ENCODE data around the gene POU4F1. TPM values are rescaled to one million over a fixed set of nuclear protein-coding genes. Genes with fewer than 3 reads are reported as not detected.

POU4F1 gene
- total and polyA plus RNA-seq, 5 experiments from 2014 or later: not detected

DNA sequence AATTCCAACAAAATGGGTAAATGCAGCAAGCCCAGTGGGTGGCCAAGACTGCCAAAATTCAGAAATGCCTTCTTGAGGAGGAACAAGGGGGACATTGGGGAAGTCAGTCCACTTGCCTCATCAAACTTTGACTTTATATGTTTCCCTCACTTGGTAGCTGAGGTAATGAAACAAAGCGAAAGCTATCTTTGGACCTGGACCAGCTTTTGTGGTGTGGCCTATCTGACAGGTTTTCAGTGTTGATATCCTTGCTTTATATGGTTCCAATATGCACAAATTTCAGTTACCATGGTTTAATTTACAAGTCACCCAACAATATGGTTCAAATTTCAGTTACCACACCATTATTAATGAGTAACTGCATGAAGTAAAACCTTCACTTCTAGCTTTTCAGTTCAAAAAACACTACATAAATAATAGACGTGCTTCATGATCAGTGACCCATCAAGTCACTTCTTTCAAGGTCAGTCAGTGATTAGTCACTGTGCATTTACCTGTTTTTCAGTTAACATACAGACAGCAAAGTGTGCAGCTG is 17.7 kb upstream of the POU4F1 start:
- Mint-ChIP-seq H3K4me3 (no peak overlapping the region), H3K9me3 (no peaks in the 10 kb centered on the region), H3K27me3 (no peaks in the 10 kb centered on the region), H3K4me1 (peaks cover 0 to 14% (median 4%) of the 10 kb centered on the region in 4 donors), H3K36me3 (peaks cover 21 to 86% (median 75%) of the 10 kb centered on the region in 3 donors), H3K27ac (no peak overlapping the region)
- POLR2A ChIA-PET: no interaction called here
- ATAC-seq (no peak), DNase-seq (no peak)

DNA sequence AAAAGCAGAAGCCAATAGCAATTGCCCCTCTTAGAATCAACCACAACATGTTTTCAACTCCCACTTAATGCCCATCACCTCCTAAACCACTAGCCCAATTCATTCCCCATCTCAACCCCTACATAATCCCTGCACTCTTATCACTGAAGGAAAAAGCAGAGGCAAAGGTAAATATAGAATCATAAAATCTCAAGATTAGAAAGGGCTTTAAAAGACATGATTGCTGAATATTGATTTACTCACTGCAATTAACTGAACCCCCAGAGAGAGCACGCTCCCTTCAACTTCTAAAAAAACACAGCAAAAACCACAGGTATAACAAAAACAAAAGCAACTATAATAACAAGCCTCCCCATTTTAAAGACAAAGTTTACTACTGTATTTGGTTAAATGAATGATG is 15.1 kb upstream of the POU4F1 start:
- H3K4me3 Mint-ChIP-seq: no peak overlapping the region
- peaks cover 34 to 84% (median 84%) of the 10 kb centered on the region in 3 donors for H3K36me3 Mint-ChIP-seq
- H3K27me3 Mint-ChIP-seq: no peaks in the 10 kb centered on the region
- H3K27ac Mint-ChIP-seq: no peak overlapping the region
- POLR2A ChIA-PET: no interaction called here
- H3K9me3 Mint-ChIP-seq: peaks cover 0 to 8% (median 0%) of the 10 kb centered on the region in 9 donors
- H3K4me1 Mint-ChIP-seq: peaks cover 0 to 1% (median 0%) of the 10 kb centered on the region in 4 donors
- ATAC-seq (no peak), DNase-seq (no peak)

DNA sequence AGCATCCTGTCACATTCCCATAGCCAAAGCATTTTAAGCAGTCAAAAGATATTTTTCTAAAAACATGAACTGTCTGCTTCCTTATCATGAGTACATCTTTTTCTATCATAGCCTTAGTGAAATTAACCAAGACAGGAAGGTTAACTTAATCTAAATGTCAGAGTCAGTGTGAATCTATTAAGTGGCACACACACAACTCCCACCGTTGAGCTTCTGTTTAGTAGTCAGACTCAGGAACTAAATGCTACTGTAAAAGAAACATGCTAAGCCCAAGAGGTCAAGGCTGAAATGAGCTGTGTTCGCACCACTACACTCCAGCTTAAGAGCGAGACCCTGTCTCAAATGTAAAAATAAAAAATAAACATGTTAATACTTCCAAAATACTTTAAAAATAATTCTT is 7.7 kb upstream of the POU4F1 start:
- H3K27ac Mint-ChIP-seq: no peak overlapping the region
- peaks cover 29 to 51% (median 43%) of the 10 kb centered on the region in 5 donors for H3K27me3 Mint-ChIP-seq
- POLR2A ChIA-PET: no interaction called here
- DNase-seq (no peak), ATAC-seq (no peak)
- H3K36me3 Mint-ChIP-seq: peaks cover 19 to 24% (median 24%) of the 10 kb centered on the region in 3 donors
- H3K4me1 Mint-ChIP-seq: peaks cover 12 to 42% (median 35%) of the 10 kb centered on the region in 4 donors
- H3K9me3 Mint-ChIP-seq: peaks cover 0 to 10% (median 4%) of the 10 kb centered on the region in 9 donors
- no peak overlapping the region for H3K4me3 Mint-ChIP-seq

DNA sequence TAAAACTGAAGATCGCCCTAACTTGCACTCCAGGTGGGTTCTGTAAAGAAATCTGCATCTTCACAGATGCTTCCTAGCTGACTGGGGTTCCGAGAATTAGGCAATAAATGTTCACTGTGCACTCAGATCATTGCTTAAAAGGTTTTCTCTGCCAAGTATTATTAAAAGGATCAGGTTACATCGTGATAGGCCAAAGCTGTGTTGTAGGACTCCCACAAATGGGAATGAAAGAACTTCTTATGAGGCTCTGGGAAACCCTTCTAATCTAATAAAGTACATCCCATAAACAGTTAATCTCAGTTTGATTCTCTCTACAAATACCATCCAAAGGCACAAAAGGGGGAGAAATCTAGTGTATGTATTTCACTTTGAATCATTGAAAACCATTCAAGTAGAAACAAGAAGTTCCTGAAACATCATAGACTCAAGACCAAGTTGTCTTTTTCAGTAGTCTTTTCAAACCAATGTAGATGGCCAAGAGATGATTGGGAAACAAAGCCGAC is 7.1 kb upstream of the POU4F1 start:
- H3K4me1 Mint-ChIP-seq: peaks cover 12 to 47% (median 35%) of the 10 kb centered on the region in 4 donors
- no peak for ATAC-seq
- no peak for DNase-seq
- H3K4me3 Mint-ChIP-seq: peak overlapping the region in 5 of 10 donors; percentile 8 to 78 (median 50)
- H3K27me3 Mint-ChIP-seq: peaks cover 32 to 57% (median 49%) of the 10 kb centered on the region in 5 donors
- H3K36me3 Mint-ChIP-seq: peaks cover 13 to 18% (median 18%) of the 10 kb centered on the region in 3 donors
- peaks cover 0 to 12% (median 4%) of the 10 kb centered on the region in 9 donors for H3K9me3 Mint-ChIP-seq
- POLR2A ChIA-PET: no interaction called here
- no peak overlapping the region for H3K27ac Mint-ChIP-seq

DNA sequence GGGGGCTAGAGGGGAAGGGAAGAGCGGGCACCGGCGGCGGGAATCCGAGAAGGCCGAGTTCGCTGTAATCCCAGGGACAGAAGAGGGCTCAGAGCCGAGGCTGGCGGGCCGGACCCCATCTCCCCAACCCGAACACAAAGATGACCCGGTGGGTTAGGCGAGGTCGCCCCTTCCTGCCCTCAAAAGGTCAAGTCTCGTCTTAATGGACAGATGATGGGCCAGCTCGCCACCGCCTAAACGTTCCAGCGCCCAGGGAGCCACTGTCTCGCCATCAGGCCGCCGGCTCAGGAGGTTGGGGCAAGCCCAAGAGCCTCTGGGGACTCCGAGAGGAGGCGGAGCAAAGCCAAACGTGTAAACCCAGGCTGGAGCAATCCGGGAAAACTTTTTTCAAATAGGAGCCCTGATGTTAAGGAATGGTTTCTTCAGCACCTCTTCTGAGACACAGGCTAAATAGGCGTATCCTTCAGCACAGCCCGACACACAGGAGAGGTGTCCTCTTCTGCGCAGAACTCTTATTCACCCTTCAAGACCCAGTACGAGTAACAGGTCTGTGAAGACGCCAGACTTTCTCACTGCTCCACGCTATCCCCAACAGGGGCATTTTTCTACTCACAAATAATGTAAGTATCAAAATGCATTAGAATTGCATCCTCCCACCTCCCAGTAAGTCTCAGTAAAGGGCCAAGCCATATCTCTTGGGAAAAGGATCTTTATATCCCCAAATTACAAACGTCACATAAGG is 6.3 kb upstream of the POU4F1 start:
- DNase-seq: no peak
- no peak overlapping the region for H3K27ac Mint-ChIP-seq
- peaks cover 10 to 11% (median 10%) of the 10 kb centered on the region in 3 donors for H3K36me3 Mint-ChIP-seq
- peak overlapping the region; percentile 50 to 81 (median 77) for H3K4me3 Mint-ChIP-seq
- no peak for ATAC-seq
- H3K9me3 Mint-ChIP-seq: peaks cover 0 to 12% (median 3%) of the 10 kb centered on the region in 9 donors
- peaks cover 12 to 47% (median 35%) of the 10 kb centered on the region in 4 donors for H3K4me1 Mint-ChIP-seq
- peaks cover 38 to 65% (median 56%) of the 10 kb centered on the region in 5 donors for H3K27me3 Mint-ChIP-seq
- POLR2A ChIA-PET: no interaction called here

DNA sequence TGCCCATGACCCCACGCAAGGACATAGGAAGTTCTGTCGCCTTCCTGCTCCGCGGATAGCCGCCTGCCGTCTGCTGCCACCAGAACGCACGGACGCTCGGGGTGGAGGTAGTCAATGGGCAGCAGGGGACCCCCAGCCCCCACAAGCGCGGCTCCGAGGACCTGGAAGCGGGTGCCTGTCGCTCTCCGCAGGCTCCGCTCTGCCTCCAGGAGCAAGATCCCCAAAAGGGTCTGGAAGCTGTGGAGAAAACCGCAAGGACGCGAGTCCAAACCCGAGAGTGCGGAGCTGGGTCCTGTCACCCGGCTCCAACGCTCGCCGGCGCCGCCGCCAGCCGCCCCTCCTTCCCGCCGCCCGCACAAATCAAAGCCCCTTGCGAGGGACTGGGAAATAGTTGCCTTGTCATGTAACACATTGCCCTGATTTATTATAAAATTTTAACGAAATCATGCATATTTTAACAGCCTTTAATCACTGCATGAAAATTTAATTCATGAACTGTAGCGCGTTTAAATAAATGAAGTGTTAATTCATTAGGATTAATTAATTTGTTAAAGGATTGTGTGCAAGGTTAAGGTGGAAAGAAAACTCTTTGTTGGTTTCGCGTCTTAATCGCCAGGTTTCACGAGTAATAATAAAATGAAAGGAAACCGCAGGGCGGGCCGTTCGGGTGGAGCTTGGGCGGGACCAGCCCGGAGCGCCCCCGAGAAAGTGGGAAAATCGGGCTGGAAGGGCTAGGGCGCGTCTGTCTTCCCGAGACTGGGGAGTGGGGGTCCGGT is 5.5 kb upstream of the POU4F1 start:
- H3K9me3 Mint-ChIP-seq: peaks cover 0 to 10% (median 0%) of the 10 kb centered on the region in 9 donors
- POLR2A ChIA-PET: no interaction called here
- H3K36me3 Mint-ChIP-seq: peaks cover 4 to 8% (median 4%) of the 10 kb centered on the region in 3 donors
- peak overlapping the region in 1 of 10 donors; percentile 29 for H3K27ac Mint-ChIP-seq
- H3K4me3 Mint-ChIP-seq: peak overlapping the region; percentile 60 to 82 (median 77)
- peak in 1 of 2 donors; percentile 13 for ATAC-seq
- peaks cover 45 to 72% (median 62%) of the 10 kb centered on the region in 5 donors for H3K27me3 Mint-ChIP-seq
- no peak for DNase-seq
- peaks cover 15 to 53% (median 40%) of the 10 kb centered on the region in 4 donors for H3K4me1 Mint-ChIP-seq

DNA sequence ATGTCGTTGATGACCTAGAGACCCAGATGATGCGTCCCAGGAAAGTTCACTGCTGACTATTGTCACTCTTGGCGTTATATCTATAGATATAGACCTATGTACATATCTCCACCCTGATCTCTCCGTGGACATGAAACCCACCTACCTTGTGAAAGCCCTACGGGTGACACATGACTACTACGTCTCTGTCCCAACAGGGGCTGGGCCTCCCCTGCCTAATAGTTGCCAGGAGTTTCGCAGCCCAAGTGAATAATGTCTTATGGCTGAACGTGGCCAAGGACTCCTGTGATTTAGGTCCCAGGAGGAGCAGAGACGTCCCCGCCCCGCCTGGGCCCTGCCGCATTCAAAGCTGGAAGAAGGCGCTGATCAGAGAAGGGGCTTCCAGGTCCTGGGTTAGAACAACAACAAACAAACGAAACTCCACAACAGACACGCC is 4.9 kb upstream of the POU4F1 start:
- Mint-ChIP-seq H3K4me3 (peak overlapping the region; percentile 40 to 82 (median 76)), H3K27ac (peak overlapping the region in 1 of 10 donors; percentile 4), H3K9me3 (peaks cover 0 to 10% (median 0%) of the 10 kb centered on the region in 9 donors), H3K36me3 (peaks cover 4 to 9% (median 6%) of the 10 kb centered on the region in 3 donors), H3K4me1 (peaks cover 19 to 59% (median 43%) of the 10 kb centered on the region in 4 donors), H3K27me3 (peaks cover 46 to 78% (median 68%) of the 10 kb centered on the region in 5 donors)
- ATAC-seq (no peak), DNase-seq (no peak)
- POLR2A ChIA-PET: no interaction called here

DNA sequence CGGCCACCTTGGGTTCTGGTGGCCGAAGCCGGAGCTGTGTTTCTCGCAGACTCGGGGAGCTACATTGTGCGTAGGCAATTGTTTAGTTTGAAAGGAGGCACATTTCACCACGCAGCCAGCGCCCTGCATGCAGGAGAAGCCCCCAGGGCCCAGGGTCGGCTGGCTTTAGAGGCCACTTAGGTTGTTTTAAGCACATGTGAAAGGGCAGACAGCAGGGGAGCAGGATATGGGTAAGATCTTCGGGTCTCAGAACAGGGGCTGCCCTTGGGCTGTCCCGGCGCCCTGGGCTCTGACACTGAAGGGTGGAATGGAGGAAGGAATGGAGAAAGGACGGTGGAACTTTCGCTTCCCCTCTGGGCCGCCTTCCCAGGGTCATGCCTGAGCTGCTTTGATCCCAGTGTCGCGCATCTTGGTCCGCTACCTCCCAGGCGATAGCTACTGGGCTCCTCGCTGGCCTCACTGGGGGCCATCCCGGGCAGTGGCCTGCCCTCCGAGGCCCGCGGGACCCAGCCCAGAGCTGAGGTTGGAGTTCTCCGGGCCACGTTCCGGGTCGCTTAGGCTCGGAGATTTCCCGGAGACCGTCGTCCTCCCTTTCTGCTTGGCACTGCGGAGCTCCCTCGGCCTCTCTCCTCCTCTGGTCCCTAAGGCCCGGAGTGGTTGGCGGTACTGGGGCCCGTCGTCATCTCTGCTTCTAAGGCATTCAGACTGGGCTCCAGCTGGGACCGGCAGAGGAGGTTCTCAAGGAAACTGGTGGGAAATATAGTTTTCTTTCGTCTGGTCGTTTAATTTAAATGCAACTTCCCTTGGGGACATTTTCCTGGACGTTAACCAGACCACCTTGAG is 4.3 kb upstream of the POU4F1 start:
- ATAC-seq: no peak
- peak in 1 of 10 donors; percentile 9 for DNase-seq
- H3K4me3 Mint-ChIP-seq: peak overlapping the region in 9 of 10 donors; percentile 58 to 82 (median 77)
- peaks cover 4 to 9% (median 8%) of the 10 kb centered on the region in 3 donors for H3K36me3 Mint-ChIP-seq
- POLR2A ChIA-PET: no interaction called here
- peaks cover 48 to 85% (median 71%) of the 10 kb centered on the region in 5 donors for H3K27me3 Mint-ChIP-seq
- H3K9me3 Mint-ChIP-seq: peaks cover 0 to 10% (median 0%) of the 10 kb centered on the region in 9 donors
- peaks cover 21 to 63% (median 46%) of the 10 kb centered on the region in 4 donors for H3K4me1 Mint-ChIP-seq
- H3K27ac Mint-ChIP-seq: no peak overlapping the region

DNA sequence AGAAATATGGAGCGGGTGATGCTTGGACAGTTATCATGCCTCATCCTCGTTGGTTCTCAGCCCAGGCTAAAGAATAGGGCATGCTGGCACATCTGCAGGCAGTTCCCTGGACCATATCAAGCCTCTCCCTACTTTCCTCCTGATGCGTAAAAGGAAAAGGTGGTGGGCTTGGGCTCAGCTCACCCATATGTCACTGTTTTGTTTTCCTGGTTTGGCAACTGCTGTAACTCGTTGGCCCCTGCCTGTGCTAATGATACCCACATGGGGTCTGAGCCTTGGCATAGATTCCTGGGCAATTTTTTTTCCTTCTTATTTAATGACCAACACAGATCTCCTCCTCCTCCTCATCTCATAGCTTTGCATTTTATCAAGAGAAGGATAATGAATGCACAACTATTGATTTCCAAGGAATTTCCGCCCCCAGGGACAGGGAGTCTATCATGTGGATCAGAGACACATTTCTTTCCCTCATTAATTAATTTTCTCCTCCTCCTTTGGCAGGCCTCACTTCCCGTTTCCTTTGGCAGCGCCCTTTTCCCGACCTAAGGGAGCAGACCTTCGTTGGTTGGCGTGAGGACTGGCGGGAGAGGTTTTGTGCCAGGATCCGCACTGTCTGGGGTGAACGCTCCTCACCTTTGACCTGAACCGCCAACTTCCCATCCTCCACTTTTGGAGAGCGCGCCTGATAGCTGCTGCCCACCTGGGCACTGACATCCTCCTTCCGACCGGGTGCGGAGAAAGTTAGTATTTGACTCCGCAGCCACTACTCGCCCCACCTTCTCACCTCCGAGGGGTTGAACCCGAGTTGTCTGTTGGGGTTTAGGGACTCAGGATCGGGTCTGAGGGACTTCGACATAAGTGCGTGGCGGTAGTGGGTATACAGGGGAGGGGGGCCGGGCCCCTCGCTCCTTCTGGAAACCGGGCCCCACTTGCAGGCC is 3.4 kb upstream of the POU4F1 start:
- H3K27me3 Mint-ChIP-seq: peaks cover 52 to 92% (median 76%) of the 10 kb centered on the region in 5 donors
- ATAC-seq (no peak), DNase-seq (no peak)
- peak overlapping the region in 2 of 10 donors; percentile 24 to 75 for H3K27ac Mint-ChIP-seq
- peaks cover 2 to 11% (median 9%) of the 10 kb centered on the region in 3 donors for H3K36me3 Mint-ChIP-seq
- H3K4me1 Mint-ChIP-seq: peaks cover 24 to 68% (median 51%) of the 10 kb centered on the region in 4 donors
- H3K4me3 Mint-ChIP-seq: peak overlapping the region in 7 of 10 donors; percentile 4 to 78 (median 41)
- H3K9me3 Mint-ChIP-seq: peaks cover 0 to 10% (median 0%) of the 10 kb centered on the region in 9 donors
- POLR2A ChIA-PET: interaction anchor here (1.1 kb wide), 1 partner anchor 52 kb away, joined by 3 read pairs; the partner anchor contains the start of gene OBI1

DNA sequence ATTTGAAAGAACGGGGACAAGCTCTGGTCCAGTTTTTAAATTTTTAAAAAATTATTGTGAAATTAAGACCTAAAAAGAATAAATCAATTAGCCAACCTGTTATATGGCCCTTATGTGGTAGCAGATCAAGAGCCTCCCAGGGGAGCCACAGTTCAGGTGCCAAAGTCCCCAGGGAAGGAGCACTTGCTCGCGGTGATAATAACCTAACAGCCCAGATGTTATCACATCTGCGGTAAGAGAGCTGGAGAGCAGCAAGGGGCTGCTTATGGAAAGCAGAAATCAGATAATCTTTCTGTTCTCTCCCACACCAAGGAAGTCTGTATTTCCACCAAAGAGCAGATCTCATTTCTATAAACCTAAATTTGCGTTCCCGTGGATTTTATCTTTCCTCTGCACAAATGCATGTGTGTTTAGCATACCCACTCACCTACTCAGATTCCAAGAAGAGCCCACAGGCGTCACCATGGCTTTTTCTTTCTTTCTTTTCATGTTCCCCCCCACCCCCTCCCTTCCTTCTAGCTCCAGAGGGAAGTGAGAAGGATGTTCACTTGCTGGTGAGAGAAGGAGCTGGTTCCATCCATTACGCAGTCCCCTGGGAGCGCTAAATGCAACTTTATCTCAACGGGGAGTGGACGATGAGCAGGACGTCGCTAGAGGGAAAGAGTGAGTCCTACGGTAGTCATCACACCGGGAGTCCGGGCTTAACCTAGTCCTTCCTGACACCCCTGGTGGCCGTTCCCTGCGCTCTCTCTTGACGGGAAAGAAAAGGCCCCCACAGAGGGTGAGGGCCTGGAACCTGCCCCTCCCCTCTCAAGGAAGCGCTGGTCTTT is 1.6 kb upstream of the POU4F1 start:
- H3K27ac Mint-ChIP-seq: no peak overlapping the region
- no peak overlapping the region for H3K4me3 Mint-ChIP-seq
- no peak for DNase-seq
- H3K36me3 Mint-ChIP-seq: peaks cover 4 to 16% (median 11%) of the 10 kb centered on the region in 3 donors
- ATAC-seq: no peak
- peaks cover 26 to 80% (median 60%) of the 10 kb centered on the region in 4 donors for H3K4me1 Mint-ChIP-seq
- peaks cover 0 to 19% (median 4%) of the 10 kb centered on the region in 9 donors for H3K9me3 Mint-ChIP-seq
- POLR2A ChIA-PET: interaction anchor here (1.3 to 1.5 kb wide), 2 partner anchors 11 to 12 kb away, joined by 3 read pairs; no protein-coding TSS in a partner anchor
- peaks cover 57 to 97% (median 79%) of the 10 kb centered on the region in 5 donors for H3K27me3 Mint-ChIP-seq
